HG03159 (cell line): ENCODE measurements around the gene ATP13A2.

Experiments used
- ATAC-seq: cut with Tn5 transposase; IDR thresholded peaks from one replicate; pipeline ENCODE4 v1.9.1; 2021; ENCODE audit warnings: mild to moderate bottlenecking, moderate library complexity; ENCODE audit not compliant: unreplicated experiment

ATP13A2 gene

DNA sequence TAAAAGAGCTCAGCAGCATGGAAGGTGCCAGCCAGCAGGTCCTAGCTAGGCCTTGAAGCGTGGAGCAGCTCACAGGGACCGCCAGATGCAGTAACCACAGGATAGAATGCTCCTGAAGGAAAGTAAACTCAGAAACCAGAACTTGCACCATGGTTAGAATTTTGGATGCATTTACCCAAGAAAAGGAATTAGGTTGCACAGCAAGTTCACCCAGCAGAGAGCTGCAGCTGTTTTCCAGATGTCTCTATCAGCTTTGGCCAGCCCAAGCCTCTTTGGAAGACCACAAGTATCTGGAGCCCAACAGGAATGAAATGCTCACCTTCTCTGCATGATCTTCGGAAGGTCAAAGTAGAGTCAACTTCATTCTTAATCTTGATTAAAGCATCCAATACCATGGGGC is 21.0 kb upstream of the ATP13A2 start:
- no peak for ATAC-seq

DNA sequence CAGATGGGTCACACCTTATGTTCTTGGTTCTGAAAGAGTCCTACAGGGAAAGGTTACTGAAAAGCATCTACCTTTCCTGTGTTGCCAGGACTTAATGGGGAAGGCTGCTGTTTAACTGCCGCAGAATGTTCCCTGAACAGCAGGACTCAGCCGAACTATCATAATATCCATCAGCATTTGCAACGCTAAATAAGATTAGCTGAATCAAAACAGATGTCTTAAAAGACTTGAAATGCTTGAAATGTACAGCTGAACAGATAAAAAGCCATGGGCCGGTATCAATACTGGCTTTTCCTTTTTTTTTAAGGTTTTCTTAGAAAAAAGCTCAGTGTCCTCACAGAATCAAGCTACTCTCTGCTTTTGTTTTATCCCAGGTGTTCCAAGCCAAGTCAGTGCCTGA is 19.7 kb upstream of the ATP13A2 start:
- no peak for ATAC-seq

DNA sequence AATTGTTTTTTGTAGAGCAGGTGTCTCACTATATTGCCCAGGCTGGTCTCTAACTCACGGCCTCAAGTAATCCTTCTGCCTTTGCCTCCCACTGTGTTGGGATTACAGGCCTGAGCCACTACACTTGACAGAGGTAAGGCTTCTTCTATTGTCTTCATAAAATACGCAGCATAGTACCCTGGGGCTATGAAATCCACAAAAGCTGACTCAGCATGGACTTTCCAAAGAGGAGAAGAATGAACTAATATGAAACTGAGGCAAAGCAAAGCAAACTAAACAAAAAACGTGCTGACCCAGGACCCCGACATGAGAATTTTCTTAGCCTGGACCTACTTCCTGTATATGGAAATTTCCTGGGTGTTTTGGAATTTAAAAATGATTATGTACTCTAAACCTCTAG is 18.5 kb upstream of the ATP13A2 start:
- ATAC-seq, result no peak

DNA sequence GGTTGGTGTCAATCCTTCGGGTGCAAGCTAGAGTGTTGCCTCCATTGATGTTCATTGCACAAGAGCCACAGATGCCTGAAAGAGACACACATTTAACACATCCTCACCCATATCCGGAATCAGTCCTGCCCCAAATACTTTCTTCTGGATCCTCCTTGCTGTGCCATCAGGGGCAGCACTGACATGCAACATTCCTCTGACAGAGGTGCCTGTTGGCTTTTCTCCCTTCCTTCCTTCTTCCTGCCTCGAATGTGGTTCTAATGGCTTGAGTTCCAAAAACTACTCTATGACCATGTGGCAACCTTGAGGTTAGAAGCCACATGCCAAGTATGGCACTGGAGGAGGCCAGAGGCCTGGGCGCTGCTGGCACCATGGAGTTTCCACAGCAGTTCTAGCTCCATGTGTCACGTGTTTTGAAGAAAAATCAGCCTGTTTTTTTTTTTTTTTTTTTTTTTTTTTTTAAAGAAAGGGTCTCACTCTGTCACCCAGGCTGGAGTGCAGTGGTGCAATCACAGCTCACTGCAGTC is 17.0 kb upstream of the ATP13A2 start:
- ATAC-seq, result no peak

DNA sequence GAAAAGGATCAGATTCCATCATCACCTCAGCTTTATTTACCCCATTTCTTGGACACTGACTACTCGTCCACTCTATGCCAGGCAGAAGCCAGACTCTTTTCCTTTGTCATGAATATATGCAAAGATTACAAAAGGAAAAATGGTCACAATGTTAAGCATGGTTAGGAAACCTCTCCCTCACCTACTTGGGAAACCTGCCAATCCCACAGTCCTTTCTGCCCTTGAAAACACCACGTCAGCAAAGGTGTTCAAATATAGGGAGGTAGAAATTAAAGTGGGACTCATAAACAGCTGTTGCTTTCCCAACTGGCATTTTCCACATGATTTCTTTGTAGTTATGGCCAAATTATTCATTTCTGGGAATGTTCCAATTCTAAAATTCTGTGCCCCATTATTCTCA is 16.2 kb upstream of the ATP13A2 start:
- no peak for ATAC-seq

DNA sequence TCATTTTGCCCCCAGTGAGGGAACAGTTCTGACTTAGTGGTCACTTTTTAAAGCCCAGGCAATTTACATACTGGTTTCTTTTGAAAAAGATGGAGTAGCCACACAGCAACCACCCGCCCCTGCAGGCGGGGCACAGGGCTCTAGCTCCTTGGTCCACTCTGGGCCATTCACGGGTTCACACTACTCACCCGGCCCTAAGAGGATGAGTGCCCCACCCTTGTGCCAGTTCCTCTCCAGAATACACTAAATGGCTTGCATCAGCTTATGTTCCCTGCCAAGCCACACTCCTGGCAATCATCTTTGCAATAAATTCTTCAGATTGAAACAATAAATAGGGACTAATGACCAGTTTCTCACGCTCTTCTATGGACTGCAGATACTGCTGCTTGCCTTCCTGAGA is 15.7 kb upstream of the ATP13A2 start:
- no peak for ATAC-seq

DNA sequence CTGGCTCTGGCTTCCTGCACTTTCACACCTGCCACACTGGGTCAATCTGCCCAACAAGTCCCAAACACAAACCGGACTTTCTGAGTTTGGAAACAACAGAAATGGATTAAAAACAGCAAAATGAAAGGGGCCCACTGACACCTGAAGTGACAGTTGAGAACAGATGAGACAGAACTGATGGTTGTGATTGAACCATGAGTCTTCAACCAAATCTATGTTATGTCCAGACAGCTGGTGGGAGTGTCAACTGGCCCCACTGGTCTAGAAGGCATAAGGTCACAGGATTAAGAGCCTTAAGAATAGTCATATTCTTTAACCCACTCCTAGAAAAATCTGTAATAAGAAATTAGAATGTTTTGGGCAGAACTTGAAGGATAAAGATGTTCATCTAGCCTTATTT is 13.0 kb upstream of the ATP13A2 start:
- ATAC-seq, result no peak

DNA sequence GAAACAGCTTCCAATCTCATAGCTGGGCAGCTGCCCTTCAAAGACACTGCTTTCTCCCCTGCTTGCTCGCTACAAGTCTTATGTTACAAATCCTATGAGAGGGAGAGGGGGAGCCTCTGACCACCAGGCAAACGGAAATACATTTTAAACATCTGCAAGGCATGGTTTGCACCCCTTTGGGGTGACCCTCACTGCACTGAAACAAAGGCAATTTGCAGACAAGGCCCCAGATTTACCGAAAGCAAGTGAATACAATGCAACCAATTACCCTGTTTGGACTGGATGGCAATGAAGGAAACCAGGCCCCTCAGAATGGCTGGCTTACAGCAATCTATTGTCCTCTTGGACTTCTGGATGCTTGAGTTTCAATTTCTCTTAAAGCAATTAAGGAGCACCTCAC is 11.8 kb upstream of the ATP13A2 start:
- ATAC-seq, result no peak

DNA sequence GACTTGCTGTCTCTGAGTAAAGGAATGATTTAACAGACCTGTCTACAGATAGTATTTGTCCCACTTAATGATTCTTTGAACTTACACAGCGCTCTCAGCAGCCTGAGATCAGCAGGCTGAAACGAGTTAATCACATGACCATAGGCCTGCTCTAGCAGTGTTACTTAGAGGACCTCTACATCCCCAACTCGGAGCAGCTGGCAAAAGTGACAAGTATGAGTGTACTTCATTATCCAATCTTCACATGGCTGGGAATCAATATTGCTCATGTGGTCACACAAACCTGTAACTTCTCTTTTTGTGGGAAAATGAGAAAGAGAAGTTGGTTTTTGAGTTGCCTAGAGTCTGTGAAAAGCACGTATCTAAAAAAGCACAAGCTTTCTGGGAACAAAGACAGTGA is 11.4 kb upstream of the ATP13A2 start:
- ATAC-seq, result no peak

DNA sequence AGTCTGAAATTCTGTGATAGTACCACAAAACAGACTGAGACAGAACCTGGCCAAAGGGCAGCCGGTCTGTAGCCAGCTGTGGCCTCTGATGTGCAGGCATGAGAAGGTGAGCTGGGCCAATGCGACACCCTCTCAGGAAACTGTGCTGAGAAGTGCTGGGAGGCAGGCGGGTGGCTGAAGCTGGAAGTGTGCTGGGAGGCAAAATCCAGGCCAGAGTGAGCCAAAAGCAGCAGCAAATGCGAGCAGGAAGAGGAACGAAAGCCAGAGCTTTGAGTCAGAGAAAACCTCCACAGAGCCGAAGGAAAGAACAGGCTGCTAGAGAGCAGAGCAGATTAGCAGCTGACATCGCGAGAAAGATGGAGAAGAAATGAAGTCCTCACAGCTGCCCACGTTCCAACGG is 10.2 kb upstream of the ATP13A2 start:
- ATAC-seq, result no peak

DNA sequence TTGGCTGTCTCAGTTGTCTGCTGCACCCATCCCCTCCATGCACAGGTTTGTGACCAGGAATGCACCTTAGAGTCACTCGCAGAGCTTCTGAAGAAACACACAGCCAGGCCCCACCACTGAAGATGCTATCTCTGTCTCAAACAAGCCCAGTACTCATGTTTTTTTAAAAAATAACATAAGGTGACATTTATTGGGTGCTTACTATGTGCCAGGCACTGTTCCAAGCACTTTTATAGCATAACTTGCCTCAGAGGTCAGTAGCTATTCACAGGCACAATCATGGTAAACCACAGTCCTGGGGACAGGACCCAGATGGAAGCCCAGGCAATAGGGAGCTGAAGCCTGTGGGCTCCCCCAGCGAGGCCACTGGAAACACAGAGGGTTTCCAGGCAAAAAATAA is 8.8 kb upstream of the ATP13A2 start:
- ATAC-seq, result no peak

DNA sequence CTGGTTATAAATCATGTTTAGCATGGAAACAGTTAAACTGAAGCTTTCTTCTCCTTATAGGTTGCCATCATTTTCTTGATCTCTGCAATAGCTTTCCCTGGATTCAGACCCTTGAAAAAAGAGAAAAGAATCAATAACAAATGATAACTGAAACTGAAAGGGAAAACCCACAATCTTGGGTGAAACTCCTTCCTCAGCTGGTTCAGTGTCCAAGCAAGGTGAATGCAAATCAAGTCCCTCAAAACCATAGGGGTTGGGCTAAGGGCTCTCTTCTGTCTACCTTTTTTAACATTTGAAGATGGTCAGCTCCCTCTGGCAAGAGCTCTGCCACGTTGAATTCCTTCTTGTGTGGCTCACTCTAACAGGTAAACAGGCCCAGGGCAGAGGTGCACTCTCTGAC is 7.1 kb upstream of the ATP13A2 start:
- no peak for ATAC-seq

DNA sequence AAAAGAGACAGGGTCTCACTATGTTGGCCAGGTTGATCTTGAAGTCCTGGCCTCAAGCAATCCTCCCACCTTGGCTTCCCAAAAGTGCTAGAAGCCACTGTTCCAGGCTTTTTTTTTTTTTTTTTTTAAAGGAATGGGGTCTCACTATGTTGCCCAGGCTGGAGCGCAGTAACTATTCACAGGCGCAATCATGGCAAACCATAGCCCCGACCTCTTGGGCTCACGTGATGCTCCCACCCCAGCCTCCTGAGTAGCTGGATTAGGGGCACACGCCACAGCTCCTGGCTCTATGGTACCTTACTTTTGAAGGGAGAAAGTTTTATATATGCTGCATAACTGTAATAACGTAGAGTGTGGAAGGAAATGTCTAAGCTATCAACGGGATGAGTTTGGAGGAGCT is 5.7 kb upstream of the ATP13A2 start:
- ATAC-seq, result no peak

DNA sequence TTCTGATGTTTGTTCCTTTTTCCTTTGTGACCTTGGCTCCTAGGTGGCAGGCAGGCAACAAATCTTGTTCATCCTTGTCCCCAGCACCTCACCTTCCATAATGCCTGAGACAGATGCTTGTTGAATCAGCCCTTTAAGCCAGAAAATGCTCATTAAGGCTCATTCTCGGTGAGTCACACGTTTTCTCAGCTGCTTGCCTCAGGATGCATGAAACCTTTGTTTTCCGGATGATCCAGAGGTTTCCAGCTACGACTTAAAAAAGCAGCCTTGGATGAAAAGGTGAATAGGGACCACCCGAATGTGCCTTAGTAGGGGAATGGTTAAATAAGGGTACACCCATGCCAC is 4.6 kb upstream of the ATP13A2 start:
- no peak for ATAC-seq

DNA sequence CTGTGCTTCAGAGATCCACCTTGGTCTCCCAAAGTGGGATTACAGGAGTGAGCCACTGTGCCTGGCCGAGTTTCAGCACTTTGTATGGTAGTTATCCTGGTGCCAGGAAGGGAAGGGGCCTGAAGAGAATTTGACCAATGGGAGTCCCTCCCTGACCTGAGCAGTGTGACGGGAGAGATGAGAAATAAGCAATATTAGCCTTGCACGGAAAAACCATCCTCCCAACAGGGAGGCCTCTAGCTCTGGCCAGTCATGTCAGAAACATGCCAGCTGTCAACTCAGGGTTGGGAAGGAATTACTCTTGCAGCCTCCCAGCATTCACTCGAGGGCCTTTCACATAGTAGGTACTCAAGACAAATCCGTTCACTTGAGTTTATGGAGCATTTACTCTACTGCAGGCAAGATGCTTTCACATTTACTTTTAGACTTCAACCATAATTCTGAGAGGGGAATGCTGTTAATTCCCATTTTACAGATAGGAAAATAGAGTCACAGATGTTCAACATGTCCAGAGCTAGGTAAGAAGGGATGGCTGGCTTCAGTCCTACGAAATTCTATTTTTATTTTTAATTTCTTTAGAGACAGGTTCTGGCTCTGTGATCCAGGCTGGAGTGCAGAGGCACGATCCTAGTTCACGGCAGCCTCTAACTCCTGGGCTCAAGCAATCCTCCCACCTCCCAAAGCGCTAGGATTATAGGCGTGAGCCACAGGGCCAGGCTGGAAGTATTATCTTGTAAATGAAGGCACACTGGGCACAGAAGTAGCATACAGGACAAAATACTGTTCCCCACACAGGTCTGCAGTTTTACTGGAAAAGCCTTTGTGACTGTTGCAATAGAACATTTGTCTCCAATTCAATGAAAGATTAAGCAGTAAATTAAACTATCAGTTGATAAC is 3.2 kb upstream of the ATP13A2 start:
- no peak for ATAC-seq

DNA sequence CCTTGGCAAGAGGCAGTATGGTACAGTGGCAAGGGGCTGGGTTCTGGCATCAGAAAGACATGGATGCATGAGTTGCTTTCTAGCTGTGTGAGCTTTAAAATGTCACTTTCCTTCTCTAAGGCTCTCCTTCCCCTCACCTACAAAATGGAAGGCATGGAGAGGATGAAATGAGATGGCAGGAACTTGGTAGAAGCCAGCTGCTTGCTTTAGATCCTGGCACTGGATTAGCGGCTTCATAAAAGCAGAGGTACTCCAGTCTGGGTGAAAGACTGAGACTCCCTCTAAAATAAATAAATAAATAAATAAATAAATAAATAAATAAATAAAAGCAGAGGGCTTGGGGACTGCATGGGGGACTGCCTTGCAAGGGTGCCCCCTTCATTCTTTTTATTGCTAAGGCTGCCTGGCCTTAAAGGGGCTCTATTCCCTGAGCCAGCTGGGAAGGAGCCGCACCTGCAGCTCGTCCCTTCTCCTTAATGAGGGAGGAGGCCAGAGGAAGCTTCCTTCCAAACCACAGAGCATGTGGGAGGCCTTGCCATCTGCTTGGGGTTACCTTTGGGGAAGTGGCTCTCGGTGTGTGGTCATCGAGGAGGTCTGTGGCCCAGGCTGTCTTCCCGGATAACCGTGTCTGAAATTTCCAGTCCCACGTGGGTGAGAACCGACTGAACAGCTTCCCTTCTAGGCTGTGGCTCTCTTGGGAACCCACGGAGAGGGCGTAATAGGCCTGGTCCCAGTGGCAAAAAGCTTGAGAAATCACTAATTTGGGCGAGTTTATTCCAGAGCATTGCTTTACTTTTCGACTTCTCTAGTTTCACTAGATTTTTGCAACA is 2.0 kb upstream of the ATP13A2 start:
- no peak for ATAC-seq

DNA sequence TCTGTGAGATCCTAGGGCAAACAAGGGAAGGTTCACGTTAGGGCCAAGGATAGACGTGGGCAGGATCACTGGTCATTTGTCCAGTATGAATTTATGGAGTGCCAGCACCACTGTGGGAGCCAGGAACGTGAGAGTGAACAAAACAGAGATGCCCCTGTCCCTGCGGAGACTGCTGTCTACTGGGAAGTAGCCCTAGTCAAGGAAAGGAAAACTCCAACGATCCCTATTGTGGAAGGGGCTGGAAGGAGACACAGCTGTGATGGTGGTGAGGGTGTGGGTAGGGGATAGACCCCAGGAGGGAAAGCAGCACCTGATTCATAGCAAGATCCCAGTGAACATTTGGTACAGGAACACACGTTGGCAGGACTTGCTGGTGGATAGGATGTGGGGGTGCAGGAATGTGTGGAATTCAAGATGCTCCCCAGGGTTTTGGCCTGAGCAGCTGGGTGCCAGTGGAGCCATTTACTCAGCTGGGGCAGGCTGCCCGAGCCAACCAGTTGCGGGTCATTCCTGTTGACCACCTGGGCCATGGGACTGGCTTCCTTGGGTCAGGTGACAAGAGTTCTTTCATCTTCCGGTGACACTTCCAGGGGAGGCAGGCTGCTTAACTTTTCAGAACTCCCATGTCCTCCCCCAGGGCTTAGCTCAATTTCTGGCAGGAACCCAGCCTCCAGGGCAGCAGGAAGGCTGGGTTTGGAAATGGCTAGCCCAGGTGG is 1.2 kb upstream of the ATP13A2 start:
- ATAC-seq, result no peak

DNA sequence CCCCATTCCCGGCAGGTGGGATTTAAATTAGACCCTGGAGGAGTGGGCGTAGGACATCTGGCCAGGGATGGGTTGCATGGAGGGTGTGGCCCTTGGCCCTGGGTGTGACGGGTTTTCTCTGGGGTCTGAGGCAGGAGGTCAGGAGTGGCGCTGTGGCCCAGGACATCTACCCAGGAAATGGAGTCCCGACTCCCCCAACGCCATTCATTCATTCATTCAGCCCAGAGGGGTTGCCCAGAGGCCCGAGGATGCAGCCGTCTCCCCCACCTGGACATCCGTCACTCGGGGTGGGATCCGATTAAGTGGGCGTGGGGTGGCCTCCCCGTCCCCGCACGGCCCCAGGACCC is 663 bp downstream of the ATP13A2 start:
- ATAC-seq, result no peak

DNA sequence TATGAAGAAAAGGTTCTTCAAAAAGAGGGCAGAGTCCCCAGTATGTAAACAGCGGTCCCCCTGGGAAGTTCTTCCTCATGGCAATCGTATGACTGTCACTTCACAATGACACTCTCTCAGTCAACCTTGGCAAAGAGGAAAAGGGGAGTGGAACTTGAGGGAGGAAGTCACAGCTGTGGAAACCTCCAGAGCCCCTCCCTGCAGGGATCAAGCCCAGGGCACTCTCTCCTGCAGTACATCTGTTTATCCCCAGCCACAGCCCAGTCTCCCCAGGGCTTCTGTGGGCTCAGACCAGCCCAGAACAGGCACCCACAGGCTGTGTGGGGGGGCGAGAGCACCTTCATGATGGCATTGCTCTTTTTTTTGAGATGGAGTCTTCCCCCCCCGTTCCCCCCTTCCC is 2.0 kb downstream of the ATP13A2 start:
- no peak for ATAC-seq

DNA sequence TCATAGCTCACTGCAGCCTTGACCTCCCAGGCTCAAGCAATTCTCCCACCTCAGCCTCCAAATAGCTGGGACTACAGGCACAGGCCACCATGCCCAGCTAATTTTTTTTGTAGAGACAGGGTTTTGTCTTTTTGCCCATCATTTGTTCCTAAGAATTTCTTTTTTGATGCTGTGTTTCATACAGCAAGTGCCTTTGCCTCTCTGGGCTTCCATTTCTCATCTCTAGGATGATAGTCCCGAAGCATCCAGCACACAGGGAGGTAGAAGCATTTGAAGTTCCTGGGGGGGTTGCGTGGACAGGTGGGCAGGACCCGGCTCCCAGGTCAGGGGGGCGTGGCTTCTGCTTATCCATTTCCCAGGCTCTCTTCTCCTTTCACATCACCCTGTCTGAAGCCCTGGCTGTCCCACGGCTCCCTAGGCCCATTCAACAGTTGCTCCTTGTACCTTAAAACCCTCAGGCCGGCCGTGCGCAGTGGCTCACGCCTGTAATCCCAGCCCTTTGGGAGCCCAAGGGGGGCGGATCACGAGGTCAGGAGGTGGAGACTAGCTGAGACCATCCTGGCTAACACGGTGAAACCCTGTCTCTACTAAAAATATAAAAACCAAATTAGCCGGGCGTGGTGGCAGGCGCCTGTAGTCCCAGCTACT is 3.4 kb downstream of the ATP13A2 start:
- ATAC-seq, result no peak

DNA sequence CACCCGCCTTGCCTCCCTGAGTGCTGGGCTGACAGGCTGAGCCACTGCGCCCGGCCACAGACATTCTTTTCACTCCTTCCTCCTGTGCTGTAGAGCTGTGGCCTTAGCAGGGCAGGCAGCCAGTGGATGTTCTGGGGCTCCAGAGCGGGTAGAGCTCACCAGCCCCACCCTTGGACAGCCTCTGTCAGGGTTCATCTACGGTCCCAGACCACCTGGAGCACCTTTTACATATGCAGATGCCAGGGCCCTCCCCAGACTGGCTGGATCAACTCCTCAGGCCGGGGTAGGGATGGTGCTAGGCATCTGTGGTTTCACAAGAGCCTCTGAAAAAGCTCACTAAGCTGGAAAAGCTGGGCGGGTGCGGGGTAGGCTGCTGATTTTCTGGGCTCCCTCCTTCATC is 4.6 kb downstream of the ATP13A2 start:
- no peak for ATAC-seq
